HG03135 (cell line): ENCODE measurements around the gene BCL7B.
"Not testable (repeated sequence)": the region's sequence is repeated elsewhere in the genome, so short reads cannot be mapped to it uniquely, and the experiment has no call there.

Experiments used
- ATAC-seq: cut with Tn5 transposase; IDR thresholded peaks from one replicate; pipeline ENCODE4 v1.9.1; 2021; ENCODE audit warnings: mild to moderate bottlenecking, moderate library complexity; ENCODE audit not compliant: unreplicated experiment

The BCL7B gene

GRCh38 chr7:73504920-73505319 is 52.6 kb downstream of the BCL7B start:
- no peak for ATAC-seq

DNA sequence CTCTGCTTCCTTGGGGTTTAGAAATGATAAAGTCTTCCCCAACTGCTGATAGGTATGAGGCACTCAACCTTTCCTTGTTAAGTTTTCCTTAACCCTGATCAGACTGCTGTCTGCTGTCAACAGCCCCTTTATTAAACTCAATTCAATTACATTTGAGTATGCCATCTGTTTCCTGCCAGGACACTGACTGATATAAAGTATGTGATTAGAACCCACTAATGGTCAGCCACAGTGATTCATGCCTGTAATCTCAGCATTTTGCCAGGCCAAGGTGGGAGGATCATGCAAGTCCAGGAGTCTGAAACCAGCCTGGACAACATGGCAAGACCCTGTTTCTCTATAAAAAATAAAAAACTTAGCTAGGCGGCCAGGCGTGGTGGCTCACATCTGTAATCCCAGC is 53.5 kb downstream of the BCL7B start:
- ATAC-seq = no peak

- no peak for ATAC-seq
Observed at GRCh38 chr7:73503229-73503628, 54.3 kb downstream of the BCL7B start.

DNA sequence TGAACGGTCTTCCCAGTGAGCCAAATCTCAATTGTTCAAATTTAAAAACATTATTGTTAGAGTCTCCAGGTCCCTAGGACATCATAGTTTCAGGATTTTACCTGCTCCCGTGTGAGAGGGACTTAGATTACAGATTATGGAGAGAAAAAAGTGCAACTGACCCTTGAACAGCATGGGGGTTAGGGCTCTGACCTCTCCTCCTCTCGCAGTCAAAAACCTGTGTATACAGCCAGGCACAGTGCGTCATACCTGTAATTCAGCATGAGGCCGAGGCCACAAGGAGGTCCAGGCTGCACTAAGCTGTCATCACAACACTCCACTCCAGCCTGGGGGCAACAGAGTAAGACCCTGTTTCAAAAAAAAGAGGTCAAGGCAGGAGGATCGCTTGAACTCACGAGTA is 60.9 kb downstream of the BCL7B start:
- ATAC-seq = no peak

DNA sequence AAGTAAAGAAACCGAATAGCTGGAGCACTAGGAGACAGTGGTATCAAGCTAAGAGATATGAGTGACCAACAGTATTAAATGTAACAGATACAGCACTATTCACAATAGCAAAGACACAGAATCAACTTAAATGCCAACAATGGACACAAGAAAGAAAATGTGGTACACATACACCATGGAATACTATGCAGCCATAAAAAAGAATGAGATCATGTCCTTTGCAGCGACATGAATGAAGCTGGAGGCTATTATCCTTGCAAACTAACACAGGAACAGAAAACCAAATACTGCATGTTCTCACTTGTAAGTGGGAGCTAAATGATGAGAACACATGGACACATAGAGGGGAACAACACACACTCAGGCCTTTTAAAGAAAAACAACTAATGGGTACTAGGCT is 62.0 kb downstream of the BCL7B start:
- not testable (repeated sequence) for ATAC-seq

GRCh38 chr7:73489976-73490375 is 67.5 kb downstream of the BCL7B start:
- no peak for ATAC-seq

GRCh38 chr7:73487486-73487885 is 70.0 kb downstream of the BCL7B start:
- no peak for ATAC-seq
